Liver (tissue), 9 donors: ENCODE results near the gene HDDC2. TPM values are rescaled to one million over a fixed set of nuclear protein-coding genes. Genes with fewer than 3 reads are reported as not detected.

Experiments used
- DNase-seq: peaks from one replicate; pipeline ENCODE4 v3.0.0-alpha.2; 2017; ENCODE audit warnings: low spot score
- H3K27ac ChIP-seq, 2 donors: one replicate each; pipeline ENCODE4 v1.7.0; 2013; ENCODE audit warnings: inconsistent platforms in 2 of 2, low read length in 2 of 2, control low read depth in 1 of 2, low read depth in 1 of 2, mild to moderate bottlenecking in 1 of 2
- H3K27me3 ChIP-seq, 4 donors: one replicate each; pipeline versions ENCODE4 v1.6.1 to v1.7.0; 2013; ENCODE audit warnings: low read length in 3 of 4, inconsistent platforms in 1 of 4, mild to moderate bottlenecking in 1 of 4, moderate library complexity in 1 of 4; ENCODE audit not compliant: control insufficient read depth in 4 of 4, insufficient read depth in 4 of 4
- H3K36me3 ChIP-seq, 4 donors: one replicate each; pipeline versions ENCODE4 v1.6.1 to v1.7.0; 2013; ENCODE audit warnings: low read length in 3 of 4, mild to moderate bottlenecking in 3 of 4, low read depth in 1 of 4, moderate library complexity in 1 of 4; ENCODE audit not compliant: control insufficient read depth in 4 of 4, insufficient read depth in 3 of 4
- H3K4me1 ChIP-seq, 4 donors: one replicate each; pipeline versions ENCODE4 v1.6.1 to v1.7.0; 2013; ENCODE audit warnings: low read length in 3 of 4, mild to moderate bottlenecking in 3 of 4, moderate library complexity in 1 of 4; ENCODE audit not compliant: control insufficient read depth in 4 of 4, insufficient read depth in 4 of 4
- H3K4me3 ChIP-seq, 3 donors: one replicate each; pipeline versions ENCODE4 v1.6.1 to v1.7.0; 2013; ENCODE audit warnings: low read length in 3 of 3, control low read depth in 1 of 3, low read depth in 1 of 3, mild to moderate bottlenecking in 1 of 3
- H3K9ac ChIP-seq, 2 donors: one replicate each; pipeline ENCODE4 v1.7.0; 2013; ENCODE audit warnings: low read length in 2 of 2, mild to moderate bottlenecking in 2 of 2, moderate library complexity in 2 of 2, control low read depth in 1 of 2, low read depth in 1 of 2
- H3K9me3 ChIP-seq, 4 donors: one replicate each; pipeline versions ENCODE4 v1.6.1 to v1.7.0; 2013; ENCODE audit warnings: low read length in 3 of 4; ENCODE audit not compliant: control insufficient read depth in 4 of 4
- ATF3 ChIP-seq: IDR thresholded peaks from 2 replicates; pipeline ENCODE4 v1.6.1; 2016; ENCODE audit warnings: antibody characterized with exemption
- CTCF ChIP-seq: fragments of 150-350 bp; IDR thresholded peaks from 2 replicates; pipeline ENCODE4 v1.5.1; 2017; ENCODE audit warnings: improper control_type of control experiment, low read depth, low read length; ENCODE audit not compliant: missing input control
- EGR1 ChIP-seq, 2 donors: IDR thresholded peaks; 2 replicates each; pipeline ENCODE4 v1.6.1; 2016 to 2018; ENCODE audit warnings: antibody characterized with exemption in 2 of 2, low read depth in 2 of 2
- FOXA1 ChIP-seq: IDR thresholded peaks from 2 replicates; pipeline ENCODE4 v1.6.1; 2016; ENCODE audit warnings: antibody characterized with exemption
- FOXA2 ChIP-seq: IDR thresholded peaks from 2 replicates; pipeline ENCODE4 v1.6.1; 2016; ENCODE audit warnings: antibody characterized with exemption
- GABPA ChIP-seq, 2 donors: IDR thresholded peaks in 1 of 2; conservative IDR thresholded peaks in 1 of 2; 2 replicates each; pipeline ENCODE4 v1.6.1; 2016; ENCODE audit warnings: antibody characterized with exemption in 2 of 2, mild to moderate bottlenecking in 1 of 2, moderate library complexity in 1 of 2
- HNF4A ChIP-seq, 2 donors: conservative IDR thresholded peaks; 2 replicates each; pipeline ENCODE4 v1.6.1; 2016; ENCODE audit warnings: antibody characterized with exemption in 2 of 2, mild to moderate bottlenecking in 2 of 2
- HNF4G ChIP-seq: IDR thresholded peaks from 2 replicates; pipeline ENCODE4 v1.6.1; 2016; ENCODE audit warnings: antibody characterized with exemption
- JUND ChIP-seq, 2 donors: IDR thresholded peaks; 2 replicates each; pipeline ENCODE4 v1.6.1; 2016; ENCODE audit warnings: antibody characterized with exemption in 2 of 2
- MAX ChIP-seq: IDR thresholded peaks from 2 replicates; pipeline ENCODE4 v1.6.1; 2016; ENCODE audit warnings: antibody characterized with exemption
- NR2F2 ChIP-seq: IDR thresholded peaks from 2 replicates; pipeline ENCODE4 v1.6.1; 2016; ENCODE audit warnings: antibody characterized with exemption
- RAD21 ChIP-seq, 2 donors: IDR thresholded peaks; 2 replicates each; pipeline ENCODE4 v1.6.1; 2016; ENCODE audit warnings: antibody characterized with exemption in 2 of 2, mild to moderate bottlenecking in 2 of 2
- RXRA ChIP-seq, 2 donors: IDR thresholded peaks; 2 replicates each; pipeline ENCODE4 v1.6.1; 2017 to 2018; ENCODE audit warnings: antibody characterized with exemption in 2 of 2, mild to moderate bottlenecking in 1 of 2
- SP1 ChIP-seq: IDR thresholded peaks from 2 replicates; pipeline ENCODE4 v1.6.1; 2018; ENCODE audit warnings: antibody characterized with exemption, mild to moderate bottlenecking
- TAF1 ChIP-seq: conservative IDR thresholded peaks from 2 replicates; pipeline ENCODE4 v1.6.1; 2016; ENCODE audit warnings: antibody characterized with exemption, mild to moderate bottlenecking
- YY1 ChIP-seq: IDR thresholded peaks from 2 replicates; pipeline ENCODE4 v1.6.1; 2016; ENCODE audit warnings: antibody characterized with exemption, mild to moderate bottlenecking
- ZBTB33 ChIP-seq: IDR thresholded peaks from 2 replicates; pipeline ENCODE4 v1.6.1; 2016; ENCODE audit warnings: antibody characterized with exemption
- WGBS: extraction: QIAGEN DNeasy Blood & Tissue Kit; methylation state at CpG from one replicate; pipeline ENCODE4 v1.1.7; 2013; 5-methylcytosine and 5-hydroxymethylcytosine counted together
- polyA plus RNA-seq, 2 donors: library from polyadenylated mRNA; stranded (reverse) in 1 of 2; unstranded in 1 of 2; fragments of 200-250 nt in 1 of 2; fragments of >200 nt in 1 of 2; fragmentation: Nextera tagmentation in 1 of 2; extraction: Ambion mirVana in 1 of 2; gene quantifications; one replicate each; pipeline versions ENCODE4 v1.2.1 to v1.2.3, GENCODE V29; 2013 to 2015
- total RNA-seq, 2 donors: library from RNA; depleted of rRNA; stranded (reverse); fragments of >200 nt; gene quantifications; one replicate each; pipeline ENCODE4 v1.2.3, GENCODE V29; 2014
- donor health status: healthy.
- donor health status: healthy.
- donor health status: healthy.
- donor health status: healthy.
- donor health status: healthy.

HDDC2 gene
- total and polyA plus RNA-seq, 4 donors = 8.8 to 21.0 (median 11.8) TPM

- no peak for DNase-seq
- TF ChIP-seq RAD21 (IDR thresholded peaks at IDR 0.05) = no peak
- TF ChIP-seq ATF3 = no peak
- no peaks in the 10 kb centered on the region for H3K4me1 ChIP-seq
- 89% methylated on average over 3 of the region's 3 CpGs for WGBS
- no peaks in the 10 kb centered on the region for H3K36me3 ChIP-seq
- H3K27me3 ChIP-seq = no peaks in the 10 kb centered on the region
- no peak overlapping the region for H3K27ac ChIP-seq
- no peaks in the 10 kb centered on the region for H3K9me3 ChIP-seq
- no peak overlapping the region for H3K4me3 ChIP-seq
- no peak overlapping the region for H3K9ac ChIP-seq
Measured at GRCh38 chr6:125230674-125231073, 71.1 kb downstream of the HDDC2 start.

- no peaks in the 10 kb centered on the region for H3K27me3 ChIP-seq
- WGBS = 86% methylated on average over 6 of the region's 6 CpGs
- H3K9me3 ChIP-seq = no peaks in the 10 kb centered on the region
- H3K9ac ChIP-seq = no peak overlapping the region
- no peak for DNase-seq
- no peak overlapping the region for H3K4me3 ChIP-seq
- no peak for TF ChIP-seq FOXA2
- no peak for TF ChIP-seq TAF1
- no peak for TF ChIP-seq GABPA (IDR thresholded peaks at IDR 0.05 in 1 of 2, conservative IDR thresholded peaks at IDR 0.05 in 1 of 2)
- TF ChIP-seq ZBTB33 = no peak
- TF ChIP-seq YY1 = no peak
- TF ChIP-seq RXRA (IDR thresholded peaks at IDR 0.05) = no peak
- TF ChIP-seq JUND (IDR thresholded peaks at IDR 0.05) = no peak
- no peak for TF ChIP-seq CTCF
- no peak for TF ChIP-seq HNF4A (conservative IDR thresholded peaks at IDR 0.05)
- TF ChIP-seq MAX = no peak
- no peak for TF ChIP-seq FOXA1
- no peak overlapping the region for H3K27ac ChIP-seq
- no peaks in the 10 kb centered on the region for H3K4me1 ChIP-seq
- no peaks in the 10 kb centered on the region for H3K36me3 ChIP-seq
Measured at GRCh38 chr6:125228981-125229479, 72.7 kb downstream of the HDDC2 start.

GRCh38 chr6:125227244-125227643 lies 74.5 kb downstream of the HDDC2 start:
- no peaks in the 10 kb centered on the region for H3K36me3 ChIP-seq
- H3K9ac ChIP-seq = no peak overlapping the region
- no peaks in the 10 kb centered on the region for H3K9me3 ChIP-seq
- H3K27me3 ChIP-seq = no peaks in the 10 kb centered on the region
- H3K4me1 ChIP-seq = peaks cover 0 to 2% (median 0%) of the 10 kb centered on the region in 4 donors
- H3K27ac ChIP-seq = no peak overlapping the region
- H3K4me3 ChIP-seq = no peak overlapping the region
- 96% methylated on average over 6 of the region's 6 CpGs for WGBS
- no peak for DNase-seq
- TF ChIP-seq HNF4A (conservative IDR thresholded peaks at IDR 0.05) (no peak), CTCF (no peak), JUND (IDR thresholded peaks at IDR 0.05) (no peak), RAD21 (IDR thresholded peaks at IDR 0.05) (no peak), NR2F2 (no peak), GABPA (IDR thresholded peaks at IDR 0.05 in 1 of 2, conservative IDR thresholded peaks at IDR 0.05 in 1 of 2) (no peak), HNF4G (no peak), MAX (no peak), ATF3 (no peak), YY1 (no peak), EGR1 (IDR thresholded peaks at IDR 0.05; ENCODE audit: low read depth in 2 of 2) (no peak), FOXA2 (no peak), SP1 (no peak), RXRA (IDR thresholded peaks at IDR 0.05) (no peak)
